ENCODE results near the gene CRYBB1.

The CRYBB1 gene

DNA sequence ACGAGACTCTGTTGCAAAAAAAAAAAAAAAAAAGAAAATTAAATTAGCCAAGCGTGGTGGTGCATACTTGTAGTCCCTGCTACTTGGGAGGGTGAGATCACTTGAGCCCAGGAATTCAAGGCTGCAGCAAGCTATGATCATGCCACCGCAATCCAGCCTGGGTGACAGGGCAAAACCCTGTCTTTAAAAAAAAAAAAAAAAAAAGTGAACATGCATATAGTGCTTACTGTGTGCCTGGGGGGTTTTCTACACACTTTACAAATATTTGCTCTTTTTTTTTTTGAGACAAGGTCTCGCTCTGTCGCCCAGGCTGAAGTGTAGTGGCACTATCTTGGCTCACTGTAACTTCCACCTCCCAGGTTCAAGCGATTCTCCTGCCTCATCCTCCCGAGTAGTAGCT, 40.7 kb downstream of the CRYBB1 start:
- no peak for DNase-seq (ENCODE audit: low read depth)

DNA sequence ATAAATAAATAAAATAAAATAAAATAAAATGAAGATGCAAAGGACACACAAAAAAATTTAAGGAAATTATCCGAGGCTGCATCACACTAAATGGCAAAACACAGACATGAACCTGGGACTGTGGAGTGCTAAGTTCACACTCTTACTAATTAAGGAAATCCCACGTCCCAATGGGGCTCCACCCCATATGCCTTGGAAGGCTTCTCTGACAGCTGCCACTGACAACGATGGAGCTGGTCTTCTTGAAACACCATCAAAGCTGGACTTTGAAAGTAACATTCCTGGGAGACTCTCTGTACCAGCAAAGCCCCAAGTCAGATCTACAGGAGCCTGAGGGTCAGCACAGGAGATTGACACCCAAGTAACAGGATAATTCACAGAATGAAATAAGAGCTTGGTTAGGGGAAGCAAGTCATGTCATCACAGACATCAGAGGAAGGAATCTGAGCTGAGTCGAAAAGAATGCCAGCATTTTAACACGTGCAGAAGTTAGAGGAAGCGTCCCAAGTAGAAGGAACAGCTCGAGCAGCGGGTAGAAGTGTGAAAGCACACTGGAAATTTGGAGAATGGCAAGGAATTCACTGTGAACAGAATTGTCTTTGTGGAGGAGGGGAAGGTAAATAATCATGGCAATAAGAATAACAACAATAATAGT, 41.7 kb downstream of the CRYBB1 start:
- no peak for DNase-seq (ENCODE audit: low read depth)

DNA sequence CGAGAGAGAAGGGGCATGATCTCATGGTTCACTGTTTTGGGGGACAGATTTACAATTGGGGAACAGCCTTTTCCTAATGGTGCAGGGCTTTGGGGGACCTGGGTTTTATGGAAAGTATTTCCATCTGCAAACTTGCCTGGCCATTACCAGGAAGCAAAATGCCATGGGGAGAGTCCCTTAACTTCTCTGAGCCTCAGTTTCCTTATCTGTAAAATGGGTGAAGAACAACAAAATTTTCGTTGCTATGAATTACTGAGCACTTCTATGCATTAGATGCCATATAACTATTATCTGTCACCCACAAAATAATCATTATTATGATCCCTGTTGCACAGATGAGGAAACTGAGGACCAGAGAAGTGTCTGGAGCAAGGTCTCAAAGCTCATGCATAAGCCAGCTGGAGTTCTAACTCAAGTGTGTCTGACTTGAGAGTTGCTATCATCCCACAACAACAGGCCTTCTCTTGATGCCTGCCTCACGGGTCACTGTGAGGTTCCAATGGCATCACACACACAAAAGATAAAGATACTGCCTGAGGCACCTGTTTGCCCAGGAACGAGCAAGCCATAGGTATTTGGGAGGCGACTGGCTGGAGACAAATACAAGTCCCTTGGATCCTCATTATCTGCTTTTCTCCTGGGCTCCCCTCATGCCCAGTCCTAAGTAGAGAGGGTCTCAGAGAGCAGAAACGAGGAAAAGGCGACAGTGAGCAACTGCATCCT, 43.7 kb downstream of the CRYBB1 start:
- no peak for DNase-seq (ENCODE audit: low read depth)

DNA sequence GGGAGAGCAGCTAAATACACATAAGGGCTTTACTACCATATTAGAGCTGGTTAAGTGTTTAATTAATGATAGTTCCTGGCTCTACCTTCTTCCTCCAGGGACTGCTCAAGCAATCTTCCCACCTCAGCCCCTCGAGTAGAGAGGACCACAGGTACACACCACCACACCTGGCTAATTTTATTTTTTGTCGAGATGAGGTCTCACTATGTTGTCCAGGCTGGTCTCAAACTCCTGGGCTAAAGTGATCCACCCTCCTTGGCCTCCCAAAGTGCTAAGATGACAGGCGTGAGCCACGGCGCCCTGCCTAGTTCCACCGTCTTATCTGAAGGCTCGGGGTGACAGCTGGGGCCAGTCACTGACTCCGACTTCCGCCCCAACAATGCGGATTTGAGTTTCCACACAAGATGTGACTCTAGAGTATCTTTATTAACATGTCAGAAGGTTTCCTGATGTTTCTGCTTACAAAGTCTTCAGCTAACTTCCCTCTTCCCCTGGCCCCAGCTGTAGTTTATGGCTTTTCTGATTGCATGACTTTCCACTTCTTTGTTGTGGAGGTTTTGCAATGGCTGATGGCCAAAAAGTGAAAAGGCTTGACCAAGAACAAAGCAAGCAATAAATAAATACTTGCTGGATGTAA, 44.7 kb downstream of the CRYBB1 start:
- no peak for DNase-seq (ENCODE audit: low read depth)

DNA sequence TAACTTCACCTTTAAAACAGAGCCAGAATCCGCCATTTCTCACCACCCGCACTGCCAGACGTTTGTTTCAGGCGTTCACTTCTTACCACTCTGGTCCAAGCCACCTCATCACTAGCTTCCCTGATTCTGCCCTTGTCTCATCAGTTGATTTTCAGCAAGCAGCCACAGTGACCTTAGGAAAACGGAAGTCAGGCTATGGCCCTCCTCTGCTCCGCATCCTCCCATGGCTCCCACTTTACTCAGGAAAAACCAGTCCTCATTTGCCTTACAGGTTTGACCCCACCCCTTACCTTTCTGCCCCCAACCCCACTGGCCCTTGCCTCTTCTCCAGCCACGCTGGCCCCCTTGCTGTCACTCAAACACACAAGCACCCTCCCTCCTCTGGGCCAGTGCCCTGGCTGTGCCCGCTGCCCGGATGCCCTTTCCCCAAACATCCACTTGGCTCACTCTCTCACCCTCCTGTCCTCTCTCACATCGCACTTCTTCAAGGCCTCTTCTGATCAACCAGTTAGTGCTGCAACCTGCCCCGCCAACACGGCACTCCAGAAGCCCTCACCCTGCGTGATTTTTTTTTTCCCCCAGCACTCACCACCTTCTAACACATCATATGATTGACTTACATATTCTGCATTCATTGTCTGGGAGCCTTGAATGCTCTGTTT, 46.8 kb downstream of the CRYBB1 start:
- DNase-seq (ENCODE audit: low read depth) = no peak

DNA sequence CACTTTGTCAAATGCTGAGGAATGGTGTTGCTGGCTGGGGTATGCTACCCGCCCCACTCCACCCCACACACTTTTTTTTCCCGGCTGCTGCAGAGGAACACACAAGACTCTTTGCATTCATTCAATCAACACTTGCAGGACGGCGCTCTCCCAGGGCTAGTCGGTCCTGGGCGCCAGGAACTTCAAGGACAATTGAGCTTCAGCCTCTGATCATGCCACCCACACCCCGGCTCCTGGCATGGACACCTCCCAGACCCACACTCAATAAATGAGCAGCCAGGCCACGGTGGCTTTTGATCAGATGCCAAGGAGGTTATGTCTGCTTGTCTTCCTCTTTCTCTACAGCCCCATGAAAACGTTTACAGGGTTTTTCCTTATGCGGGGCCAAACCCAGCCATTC, 47.7 kb downstream of the CRYBB1 start:
- no peak for DNase-seq (ENCODE audit: low read depth)

DNA sequence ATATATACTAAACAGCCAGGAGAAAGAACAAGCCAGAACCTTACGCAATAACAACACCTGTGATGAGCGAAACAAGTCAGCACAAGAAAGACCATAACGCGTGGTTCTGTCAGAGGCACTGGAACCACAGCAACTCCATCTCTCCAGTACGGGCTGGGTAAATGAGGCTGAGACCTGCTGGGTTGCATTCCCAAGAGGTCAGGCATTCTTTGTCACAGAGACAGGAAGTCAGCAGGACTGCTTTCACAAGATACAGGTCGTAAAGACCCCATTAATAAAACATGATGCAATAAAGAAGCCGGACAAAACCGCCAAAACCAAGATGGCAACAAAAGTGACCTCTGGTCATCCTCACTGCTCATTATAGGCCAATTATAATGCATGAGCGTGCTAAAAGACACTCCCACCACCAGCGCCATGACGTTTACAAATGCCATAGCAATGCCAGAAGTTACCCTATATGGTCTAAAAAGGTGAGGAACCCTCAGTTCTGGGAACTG, 49.6 kb downstream of the CRYBB1 start:
- DNase-seq (ENCODE audit: low read depth) = no peak

DNA sequence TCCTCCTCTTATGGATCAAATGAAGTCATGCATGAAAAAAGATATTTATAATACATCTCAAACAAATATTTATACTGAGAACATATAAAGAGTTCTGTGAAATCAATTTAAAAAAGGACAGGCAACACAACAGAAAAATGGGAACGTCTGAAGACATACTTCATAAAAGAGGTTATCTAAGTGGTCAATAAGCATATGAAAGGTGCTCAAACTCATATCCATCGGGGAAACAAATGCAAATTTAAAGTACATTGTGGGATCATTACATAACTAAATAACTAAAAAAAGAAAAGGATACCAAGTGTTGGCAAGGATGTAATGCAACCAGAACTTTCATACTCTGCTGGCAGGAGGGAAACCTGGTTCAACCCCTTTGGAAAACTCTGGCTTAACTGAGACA, 50.2 kb downstream of the CRYBB1 start:
- DNase-seq (ENCODE audit: low read depth) = no peak

DNA sequence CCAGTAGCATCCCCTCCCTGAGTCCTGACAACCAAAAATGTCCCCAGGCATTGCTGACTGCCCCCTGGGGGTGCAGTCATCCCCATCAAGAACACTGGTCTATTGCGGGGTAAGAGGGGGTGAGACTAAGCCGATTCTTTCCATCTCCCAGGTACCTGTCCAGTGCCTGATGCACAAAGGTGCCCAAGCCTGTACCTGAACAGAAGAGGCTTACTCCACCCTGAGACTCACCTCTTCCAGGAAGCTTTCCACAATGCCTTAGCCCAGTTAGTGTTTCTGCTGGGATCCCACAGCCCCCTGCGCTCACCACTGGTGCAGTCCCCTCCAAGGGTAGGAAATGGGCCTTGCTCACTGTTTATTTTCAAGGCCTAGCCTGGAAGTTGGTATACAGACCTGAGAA, 50.8 kb downstream of the CRYBB1 start:
- DNase-seq (ENCODE audit: low read depth) = no peak

DNA sequence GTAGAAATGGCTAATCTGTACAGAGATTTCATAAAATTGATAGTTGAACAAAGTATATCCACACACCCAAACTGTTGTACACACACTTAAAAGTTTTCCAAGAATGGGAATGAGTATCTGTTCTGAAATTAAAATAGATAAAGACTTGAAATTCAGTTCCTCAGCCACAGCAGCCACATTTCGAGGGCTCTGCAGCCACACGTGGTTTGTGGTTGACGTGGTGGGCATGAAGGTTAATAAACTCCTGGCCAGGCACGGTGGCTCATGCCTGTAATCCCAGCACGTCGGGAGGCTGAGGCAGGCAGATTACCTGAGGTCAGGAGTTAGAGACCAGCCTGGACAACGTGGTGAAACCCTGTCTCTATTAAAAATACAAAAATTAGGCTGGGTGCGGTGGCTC, 51.9 kb downstream of the CRYBB1 start:
- no peak for DNase-seq (ENCODE audit: low read depth)

DNA sequence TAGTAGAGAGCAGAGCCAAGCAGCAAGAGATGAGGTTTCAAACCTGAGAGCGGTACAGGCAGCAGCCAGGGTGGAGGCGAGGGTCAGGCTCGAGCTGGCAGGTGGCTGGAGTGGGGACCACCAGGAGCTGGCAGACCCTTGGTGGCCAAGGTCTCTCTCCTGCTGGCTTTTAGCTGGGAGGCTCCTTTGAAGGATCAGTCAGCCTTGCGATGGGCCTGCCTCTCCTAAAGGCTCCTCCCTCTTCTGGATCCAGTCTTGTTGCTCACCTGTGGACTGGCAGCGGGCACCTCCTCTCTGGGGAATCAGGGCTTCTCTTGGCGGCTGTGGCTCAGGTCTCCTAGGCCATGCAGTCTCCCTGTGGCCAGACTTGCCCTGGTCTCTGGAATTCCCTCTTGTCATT, 52.6 kb downstream of the CRYBB1 start:
- DNase-seq (ENCODE audit: low read depth) = no peak

DNA sequence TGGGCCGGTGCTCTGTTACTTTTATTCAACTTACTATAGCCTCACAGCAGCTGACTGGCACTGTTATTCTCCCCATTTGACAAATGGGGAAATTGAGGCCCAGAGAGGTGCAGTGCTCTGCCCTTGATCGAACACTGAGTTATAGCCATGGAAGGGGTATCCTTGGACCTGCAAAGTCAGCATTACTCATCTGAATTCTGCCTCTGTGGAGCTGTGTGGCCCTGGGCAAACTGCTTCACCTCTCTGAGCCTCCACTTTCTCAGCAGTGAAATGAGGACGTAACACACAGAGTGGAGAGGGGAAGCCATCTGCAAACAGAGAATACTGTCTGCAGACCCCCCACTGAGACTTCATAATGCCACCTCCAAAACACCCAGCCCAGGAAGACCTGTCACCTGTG, 53.2 kb downstream of the CRYBB1 start:
- DNase-seq (ENCODE audit: low read depth) = no peak

DNA sequence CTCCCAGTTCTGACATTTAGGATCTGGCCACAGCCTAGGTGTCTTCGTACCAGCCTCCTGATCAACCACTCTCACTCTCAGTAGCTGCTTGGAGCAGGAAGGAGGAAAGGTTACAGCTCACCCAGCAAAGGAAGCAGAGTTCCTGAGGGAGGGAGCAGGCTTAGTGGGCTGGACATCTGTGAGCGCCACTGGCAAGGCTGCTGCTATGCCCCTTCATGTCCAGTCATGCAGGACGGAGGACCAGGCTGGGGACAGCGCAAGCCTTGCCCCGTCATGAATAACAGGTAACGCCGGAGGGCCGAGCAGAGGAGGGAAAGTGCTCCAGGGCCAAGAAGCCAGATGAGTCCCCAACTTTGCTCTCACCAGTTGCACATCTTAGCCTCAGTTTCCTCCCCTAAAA, 53.6 kb downstream of the CRYBB1 start:
- DNase-seq (ENCODE audit: low read depth) = no peak

DNA sequence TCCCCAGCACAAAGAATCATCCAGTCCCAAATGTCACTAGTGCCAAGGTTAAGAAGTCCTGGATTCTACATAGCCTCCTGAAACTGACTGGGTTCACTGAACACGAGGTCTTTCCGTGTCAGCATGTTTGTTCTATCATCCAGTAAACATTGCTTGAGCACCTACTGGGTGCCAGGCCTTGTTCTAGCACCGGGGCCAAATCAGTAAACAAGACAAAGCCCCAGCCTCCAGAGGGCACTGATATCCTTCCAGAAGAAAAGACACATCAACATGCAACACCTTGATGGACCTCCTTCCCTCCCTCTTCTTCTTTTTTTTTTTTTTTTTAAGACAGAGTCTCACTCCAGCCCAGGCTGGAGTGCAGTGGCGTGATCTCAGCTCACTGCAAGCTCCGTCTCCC, 54.8 kb downstream of the CRYBB1 start:
- DNase-seq (ENCODE audit: low read depth) = no peak

DNA sequence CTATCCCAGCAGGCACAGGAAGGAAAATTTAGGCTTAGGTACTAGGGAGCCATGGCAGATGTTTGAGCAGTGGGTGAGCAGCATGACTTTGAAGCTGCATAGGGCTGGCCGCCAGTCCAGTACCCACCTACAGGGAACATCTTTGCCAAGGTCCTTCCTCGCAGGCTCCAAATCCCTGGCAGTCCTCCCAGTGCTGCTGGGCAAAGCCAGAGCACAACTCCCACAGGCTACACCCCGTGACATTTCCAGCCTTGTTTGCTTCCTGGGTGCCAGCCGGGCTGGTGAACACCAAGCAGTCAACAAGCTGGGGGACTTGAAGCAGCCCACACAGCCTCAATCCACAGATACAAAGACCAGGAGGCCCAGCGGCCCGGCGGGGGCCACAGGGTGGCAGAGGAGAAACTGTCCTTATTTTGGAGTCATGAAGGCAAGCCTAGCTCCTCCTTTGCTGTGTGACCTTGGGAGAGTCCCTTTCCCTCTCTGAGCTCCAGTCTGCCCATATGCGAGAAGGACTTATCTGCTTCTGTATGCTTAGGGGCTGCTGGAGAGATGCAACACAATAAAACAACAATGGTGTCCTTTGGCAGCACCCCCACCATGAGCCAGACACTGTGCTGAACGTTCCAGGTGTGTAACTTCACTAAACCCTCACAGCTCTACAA, 55.9 kb downstream of the CRYBB1 start:
- no peak for DNase-seq (ENCODE audit: low read depth)

DNA sequence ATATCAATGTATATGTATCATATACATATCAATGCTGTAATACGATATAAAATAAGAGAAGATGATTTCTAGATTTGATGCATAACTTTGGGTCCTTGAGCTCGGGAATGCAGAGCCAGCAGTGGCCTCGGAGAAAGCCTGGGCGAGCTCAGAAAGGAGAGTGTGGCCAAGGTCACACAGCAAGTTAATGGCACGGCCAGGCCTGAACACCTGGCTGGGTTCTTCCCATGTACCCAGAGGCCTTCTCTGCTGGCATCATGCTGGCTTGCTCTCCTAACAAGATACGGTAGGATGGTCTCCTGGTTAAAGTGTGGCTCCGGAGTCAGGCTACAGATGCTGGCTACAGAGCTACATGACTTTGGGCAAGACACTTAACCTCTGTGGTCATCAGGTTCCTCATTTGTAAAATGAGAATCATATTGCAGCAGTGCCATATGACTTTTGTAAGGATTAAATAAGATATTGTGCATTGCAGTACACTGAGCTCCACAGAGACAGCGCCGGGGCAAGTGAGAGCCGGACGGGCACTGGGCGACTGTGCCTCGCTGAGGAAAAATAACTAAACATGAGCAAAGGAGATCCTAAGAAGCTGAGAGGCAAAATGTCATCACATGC, 57.8 kb downstream of the CRYBB1 start:
- DNase-seq (ENCODE audit: low read depth) = no peak

DNA sequence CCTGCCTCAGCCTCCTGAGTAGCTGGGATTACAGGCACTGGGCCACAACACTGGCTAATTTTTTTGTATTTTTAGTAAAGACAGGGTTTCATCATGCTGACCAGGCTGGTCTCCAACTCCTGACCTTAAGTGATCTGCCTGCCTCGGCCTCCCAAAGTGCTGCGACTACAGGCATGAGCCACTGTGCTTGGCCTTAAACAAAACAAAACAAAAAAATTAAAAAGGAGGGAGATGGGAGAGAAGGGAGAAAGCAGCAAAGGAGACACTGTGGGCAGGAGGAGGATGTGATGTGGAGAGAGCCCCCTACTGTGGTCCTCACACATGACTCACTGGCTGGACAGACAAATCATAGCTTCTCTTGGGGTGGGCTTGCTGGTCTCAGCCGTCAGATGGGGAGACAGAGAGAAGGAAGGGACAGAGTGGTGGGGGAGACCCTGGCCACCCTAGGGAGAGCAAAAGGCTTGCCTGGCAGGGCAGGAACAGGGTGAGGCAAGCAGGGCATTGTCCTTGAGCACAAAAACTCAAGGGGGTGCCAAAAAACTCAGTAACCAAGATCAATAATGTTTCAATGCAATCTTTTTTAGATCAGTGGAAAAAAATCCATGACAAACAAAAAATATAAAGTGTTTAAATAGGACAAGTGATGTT, 59.5 kb downstream of the CRYBB1 start:
- no peak for DNase-seq (ENCODE audit: low read depth)

DNA sequence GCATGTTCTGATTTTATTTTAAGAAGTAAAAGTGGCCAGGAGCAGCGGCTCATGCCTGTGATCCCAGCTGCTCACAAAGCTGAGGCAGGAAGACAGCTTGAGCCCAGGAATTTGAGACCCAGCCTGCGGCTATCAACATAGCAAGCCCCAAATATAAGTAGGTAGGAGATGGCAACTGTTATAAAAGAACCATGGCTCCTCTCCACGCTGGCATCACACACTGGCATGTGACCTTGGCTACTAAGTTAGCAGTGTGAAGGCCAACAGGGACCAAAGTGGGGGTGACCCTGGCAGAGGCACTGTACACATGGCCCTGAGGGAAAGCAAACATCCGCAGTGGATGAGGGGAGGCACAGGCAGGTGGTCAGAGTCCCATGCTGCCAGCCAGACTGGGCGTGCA, 60.9 kb downstream of the CRYBB1 start:
- DNase-seq (ENCODE audit: low read depth) = no peak

DNA sequence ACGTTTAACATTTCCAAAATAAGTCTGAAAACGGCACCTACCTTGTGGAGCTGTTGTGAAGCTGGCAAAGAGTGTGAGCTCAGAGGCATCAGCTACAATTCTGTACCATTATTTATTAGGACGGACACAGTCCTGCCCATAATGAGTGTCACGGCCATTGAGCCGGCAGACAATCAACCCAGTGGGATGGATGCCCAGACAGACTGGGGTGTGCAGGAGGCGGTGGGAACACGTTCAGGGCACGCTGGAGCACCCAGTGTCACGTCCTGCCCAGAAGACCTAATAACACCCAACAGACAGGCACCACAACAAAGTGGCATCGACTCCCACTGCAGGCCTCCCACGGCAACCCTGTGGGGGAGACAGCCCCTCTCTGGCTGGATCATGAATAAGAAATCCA, 62.3 kb downstream of the CRYBB1 start:
- DNase-seq (ENCODE audit: low read depth) = no peak

DNA sequence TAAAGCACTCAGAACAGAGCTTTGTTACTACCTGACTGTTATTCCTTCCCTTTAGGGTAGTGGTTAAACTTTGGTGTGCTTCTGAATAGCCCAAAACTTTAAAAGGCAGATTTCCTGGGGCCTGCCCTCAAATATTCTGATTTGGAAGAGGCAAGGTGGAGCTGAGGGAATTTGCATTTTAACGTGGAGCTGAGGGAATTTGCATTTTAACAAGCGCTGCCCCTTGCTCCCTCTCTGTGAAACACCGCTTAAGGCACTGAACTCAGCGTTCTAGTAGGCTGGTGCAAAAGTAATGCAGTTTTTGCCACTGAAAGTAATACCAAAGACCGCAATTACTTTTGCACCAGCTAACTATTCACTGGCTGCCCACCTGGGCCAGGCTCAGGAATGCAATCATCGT, 62.9 kb downstream of the CRYBB1 start:
- DNase-seq (ENCODE audit: low read depth) = no peak

DNA sequence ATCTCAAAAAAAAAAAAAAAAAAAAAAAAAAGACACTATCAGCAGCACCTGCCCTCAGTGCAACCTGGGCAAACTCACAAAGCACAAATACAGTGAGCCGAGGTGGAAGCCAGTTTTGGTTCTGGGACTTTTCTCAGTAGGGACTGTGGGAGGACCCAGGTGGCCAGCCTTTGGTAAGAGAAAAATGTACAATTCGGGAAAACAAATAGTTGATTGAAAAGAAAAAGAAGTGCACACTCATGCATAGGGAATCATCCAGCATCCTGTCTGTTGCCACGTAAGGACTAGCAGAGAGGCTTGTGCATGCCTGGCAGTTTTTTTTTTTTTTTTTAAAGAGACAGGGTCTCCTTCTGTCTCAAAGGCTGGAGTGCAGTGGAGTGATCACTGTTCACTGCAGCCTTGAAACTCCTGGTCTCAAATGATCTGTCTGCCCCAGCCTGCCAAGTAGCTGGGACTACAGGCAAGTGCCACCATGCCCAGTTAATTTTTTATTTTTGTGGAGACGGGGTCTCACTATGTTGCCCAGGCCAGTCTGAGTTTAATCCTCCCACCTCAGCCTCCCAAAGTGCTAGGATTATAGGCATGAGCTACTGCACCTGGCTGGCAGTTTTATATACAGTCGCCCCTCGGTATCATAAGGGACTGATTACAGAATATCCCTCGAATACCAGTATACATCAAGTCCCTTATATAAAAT, 64.6 kb downstream of the CRYBB1 start:
- DNase-seq (ENCODE audit: low read depth) = no peak

Data from activated T-cell treated with anti-CD3 and anti-CD28 coated beads for 24 hours (primary cell).